Upper lobe of left lung (tissue), 6 donors: ENCODE data around the gene MICAL3. TPM values are rescaled to one million over a fixed set of nuclear protein-coding genes. Genes with fewer than 3 reads are reported as not detected.

Source experiments
- ATAC-seq, 2 donors: fragments of 200-7000 bp; cut with Tn5 transposase; one replicate each; pipeline ENCODE4 v1.9.1; 2022; ENCODE audit warnings: mild to moderate bottlenecking in 2 of 2, moderate library complexity in 2 of 2; ENCODE audit not compliant: low FRiP score in 2 of 2
- DNase-seq, 2 donors: peaks; one replicate each; pipeline ENCODE4 v3.0.0-alpha.2; 2019 to 2020
- H3K27ac ChIP-seq, 4 donors: fragments of 200-600 bp; sonication (generic); one replicate each; pipeline ENCODE4 v1.5.1; 2016 to 2019
- H3K27me3 ChIP-seq, 4 donors: fragments of 200-600 bp; sonication (generic); one replicate each; pipeline ENCODE4 v1.5.1; 2017 to 2019
- H3K36me3 ChIP-seq, 4 donors: fragments of 200-600 bp; sonication (generic); one replicate each; pipeline ENCODE4 v1.5.1; 2016 to 2019
- H3K4me1 ChIP-seq, 4 donors: fragments of 200-600 bp; sonication (generic); one replicate each; pipeline ENCODE4 v1.5.1; 2018 to 2019
- H3K4me3 ChIP-seq, 4 donors: fragments of 200-600 bp; sonication (generic); one replicate each; pipeline ENCODE4 v1.5.1; 2017 to 2019; ENCODE audit warnings: mild to moderate bottlenecking in 2 of 4, moderate library complexity in 1 of 4
- H3K9me3 ChIP-seq, 4 donors: fragments of 200-600 bp; sonication (generic); one replicate each; pipeline ENCODE4 v1.5.1; 2018 to 2019
- CTCF ChIP-seq, 6 experiments: fragments of 450-650 bp in 4 of 6; fragments of 200-600 bp in 2 of 6; sonication (generic) in 2 of 6; IDR thresholded peaks; one replicate each; pipeline ENCODE4 v1.5.1; 2016 to 2019; ENCODE audit warnings: antibody characterized with exemption in 6 of 6
- EP300 ChIP-seq, 4 donors: sonication (generic); formaldehyde crosslinking; IDR thresholded peaks; one replicate each; pipeline ENCODE4 v1.5.1; 2017; ENCODE audit warnings: antibody characterized with exemption in 4 of 4, control low read depth in 2 of 4
- POLR2A ChIP-seq, 4 donors: fragments of 450-650 bp; IDR thresholded peaks; one replicate each; pipeline ENCODE4 v1.5.1; 2016 to 2017; ENCODE audit warnings: antibody characterized with exemption in 4 of 4, mild to moderate bottlenecking in 2 of 4
- POLR2AphosphoS5 ChIP-seq, 2 donors: sonication (generic); formaldehyde crosslinking; IDR thresholded peaks; one replicate each; pipeline ENCODE4 v1.5.1; 2017; ENCODE audit warnings: antibody characterized with exemption in 2 of 2
- WGBS, 2 donors: methylation state at CpG; one replicate each; pipeline ENCODE4 v1.1.5; 2017 to 2018; 5-methylcytosine and 5-hydroxymethylcytosine counted together
- total RNA-seq, 6 donors: library from RNA; depleted of rRNA in 4 of 6; stranded (reverse); fragments of >200 nt in 4 of 6; gene quantifications; one replicate each; pipeline versions ENCODE4 v1.1.0 to v1.2.1, GENCODE V29; 2016 to 2021
- donor health status: DM: no; HTN: no; CAD: no; lungs with moderate emphysema.
- donor health status: DM: no; HTN: yes; CAD: no; lungs with severe emphysema.

MICAL3 gene
- total RNA-seq, 6 donors from 2014 or later = 6.4 to 39.8 (median 23.4) TPM

DNA sequence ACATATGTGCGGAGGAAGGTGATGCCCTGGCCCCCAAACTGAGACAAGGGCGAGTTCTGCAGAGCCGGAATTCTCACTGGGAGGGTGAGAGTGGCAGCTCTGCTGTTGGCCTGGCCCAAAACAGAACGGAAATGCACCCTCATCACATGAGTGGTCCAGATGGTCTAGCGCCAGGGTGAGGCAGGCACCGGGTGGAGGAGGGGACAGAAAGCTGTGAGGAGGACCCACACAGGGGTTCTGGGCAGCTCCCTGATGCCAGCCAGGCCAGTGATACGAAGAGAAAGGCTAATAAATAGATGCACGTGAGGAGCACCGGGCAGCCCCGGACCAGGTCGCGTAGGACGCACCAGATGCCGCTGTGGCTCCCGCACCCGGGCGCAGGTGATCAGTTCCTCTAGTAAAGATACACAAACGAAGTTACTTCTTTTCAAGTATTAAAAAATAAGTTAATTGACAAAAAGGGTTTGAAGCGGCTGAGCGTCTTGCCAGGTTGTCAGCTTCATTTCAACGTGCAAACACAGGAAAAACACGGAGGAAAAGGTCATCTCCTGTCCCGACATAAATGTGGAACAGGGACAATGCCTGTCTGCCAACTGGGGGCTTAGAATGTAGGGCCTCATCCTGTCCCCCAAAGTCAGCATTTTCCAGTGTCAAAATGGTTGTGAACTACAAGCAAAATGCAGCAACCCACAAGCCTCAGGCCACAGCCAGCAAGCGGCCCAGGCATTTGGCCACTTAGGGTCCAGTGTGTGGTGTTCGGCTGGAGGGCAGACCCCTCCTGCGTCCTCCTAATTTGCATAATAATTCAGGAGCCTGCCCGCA is 234.8 kb downstream of the MICAL3 start:
- H3K27me3 ChIP-seq = no peaks in the 10 kb centered on the region
- WGBS, 2 donors = 91 to 93% methylated on average over 26 to 27 of the region's 27 CpGs
- no peak overlapping the region for H3K27ac ChIP-seq
- TF ChIP-seq POLR2A (IDR thresholded peaks at IDR 0.05) (no peak), CTCF (IDR thresholded peaks at IDR 0.05) (no peak), EP300 (IDR thresholded peaks at IDR 0.05) (no peak), POLR2AphosphoS5 (IDR thresholded peaks at IDR 0.05) (no peak)
- H3K9me3 ChIP-seq = no peaks in the 10 kb centered on the region
- H3K4me3 ChIP-seq = no peak overlapping the region
- H3K4me1 ChIP-seq = peaks cover 3 to 17% (median 10%) of the 10 kb centered on the region in 4 donors
- ATAC-seq = no peak
- peaks cover 0 to 30% (median 10%) of the 10 kb centered on the region in 4 donors for H3K36me3 ChIP-seq
- peak in 1 of 2 donors; percentile 74 for DNase-seq

DNA sequence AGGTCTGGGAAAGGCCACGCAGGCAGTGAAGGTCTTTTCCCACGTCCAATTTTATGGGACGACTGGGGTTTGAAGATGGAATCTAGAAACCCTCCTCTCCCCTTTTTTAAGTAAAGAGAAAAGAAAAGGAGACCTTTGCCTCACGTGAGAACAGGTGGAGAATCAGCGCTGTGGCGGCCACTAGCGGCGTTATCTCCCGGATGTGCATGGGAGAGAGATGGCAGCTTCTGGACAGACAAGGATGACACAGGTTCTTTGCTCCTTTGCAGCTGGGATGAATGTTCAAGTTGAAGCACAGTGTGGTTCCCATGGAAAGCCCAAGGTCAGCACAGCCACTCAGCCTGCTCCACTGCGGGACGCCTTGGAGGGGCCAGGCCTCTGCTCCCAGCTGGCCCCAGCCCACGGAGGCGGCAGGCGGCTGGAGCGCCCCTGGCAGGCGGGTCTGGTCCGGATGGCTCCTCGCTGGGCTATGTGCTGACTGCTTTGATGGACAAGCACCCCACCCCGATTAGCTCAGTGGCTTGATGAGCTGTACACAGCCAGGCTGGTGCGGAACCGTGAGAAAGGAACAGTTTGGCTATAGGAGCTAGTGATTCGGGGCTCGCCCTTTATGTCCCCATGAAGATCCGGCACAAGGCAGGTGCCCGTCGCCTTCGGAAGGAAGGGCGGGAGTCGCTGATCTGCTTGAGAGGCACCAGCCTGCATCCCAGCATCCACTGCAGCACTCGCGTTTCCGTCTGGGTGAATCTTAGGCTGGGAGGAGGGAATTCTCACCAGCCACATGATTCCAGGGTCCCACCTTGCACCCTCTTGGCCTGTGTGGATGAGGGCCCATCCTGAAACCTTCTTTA is 235.6 kb downstream of the MICAL3 start:
- no peaks in the 10 kb centered on the region for H3K27me3 ChIP-seq
- peaks cover 0 to 30% (median 10%) of the 10 kb centered on the region in 4 donors for H3K36me3 ChIP-seq
- no peak for TF ChIP-seq EP300 (IDR thresholded peaks at IDR 0.05)
- TF ChIP-seq POLR2A (IDR thresholded peaks at IDR 0.05) = no peak
- TF ChIP-seq CTCF (IDR thresholded peaks at IDR 0.05) = no peak
- no peak for TF ChIP-seq POLR2AphosphoS5 (IDR thresholded peaks at IDR 0.05)
- H3K4me1 ChIP-seq = peaks cover 3 to 17% (median 10%) of the 10 kb centered on the region in 4 donors
- peak in 1 of 2 donors; percentile 73 for DNase-seq
- H3K27ac ChIP-seq = no peak overlapping the region
- no peak overlapping the region for H3K4me3 ChIP-seq
- WGBS, 2 donors = 90 to 96% methylated on average over 26 to 32 of the region's 32 CpGs
- ATAC-seq = no peak
- no peaks in the 10 kb centered on the region for H3K9me3 ChIP-seq

DNA sequence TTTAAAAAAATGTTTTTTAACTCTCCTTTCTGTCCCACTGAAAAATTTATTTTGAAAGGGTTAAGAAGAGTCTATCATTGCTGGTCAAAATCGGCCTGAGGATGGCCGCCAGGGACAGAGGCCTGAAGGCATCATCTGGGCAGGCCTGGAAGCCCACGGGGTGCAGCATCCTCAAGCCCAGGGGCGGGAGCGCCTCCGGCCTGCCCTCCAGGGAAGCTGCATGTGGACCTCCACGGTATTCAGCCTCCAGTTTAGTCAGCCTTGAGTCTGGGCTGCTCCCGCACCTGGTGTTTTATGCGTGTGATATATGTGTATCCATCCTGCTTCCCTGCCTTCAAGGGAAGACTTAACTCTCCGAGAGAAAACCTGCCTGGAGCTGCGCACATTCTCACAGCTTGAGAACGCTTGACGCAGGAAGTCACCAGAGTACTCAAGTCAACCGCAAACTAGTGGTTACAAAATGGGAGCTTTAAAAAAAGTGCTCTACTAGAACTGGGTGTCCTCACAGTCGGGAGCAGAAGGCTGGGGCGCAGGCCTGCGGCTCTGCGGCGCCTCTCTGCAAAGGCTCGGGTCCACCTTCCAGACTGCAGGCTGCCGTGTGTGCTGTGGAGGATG is 236.5 kb downstream of the MICAL3 start:
- H3K4me1 ChIP-seq = peaks cover 3 to 16% (median 10%) of the 10 kb centered on the region in 4 donors
- DNase-seq = no peak
- H3K27me3 ChIP-seq = no peaks in the 10 kb centered on the region
- peak overlapping the region in 1 of 4 donors; percentile 65 for H3K27ac ChIP-seq
- 89 to 92% methylated on average over 20 to 21 of the region's 21 CpGs for WGBS, 2 donors
- no peak overlapping the region for H3K4me3 ChIP-seq
- no peak for TF ChIP-seq POLR2A (IDR thresholded peaks at IDR 0.05)
- TF ChIP-seq POLR2AphosphoS5 (IDR thresholded peaks at IDR 0.05) = no peak
- TF ChIP-seq EP300 (IDR thresholded peaks at IDR 0.05) = no peak
- no peak for TF ChIP-seq CTCF (IDR thresholded peaks at IDR 0.05)
- H3K9me3 ChIP-seq = no peaks in the 10 kb centered on the region
- no peak for ATAC-seq
- peaks cover 0 to 30% (median 10%) of the 10 kb centered on the region in 4 donors for H3K36me3 ChIP-seq

GRCh38 chr22:17787241-17787640 is 237.1 kb downstream of the MICAL3 start:
- H3K4me1 ChIP-seq = peaks cover 3 to 15% (median 11%) of the 10 kb centered on the region in 4 donors
- TF ChIP-seq CTCF (IDR thresholded peaks at IDR 0.05) = no peak
- no peak for TF ChIP-seq POLR2A (IDR thresholded peaks at IDR 0.05)
- TF ChIP-seq EP300 (IDR thresholded peaks at IDR 0.05) = no peak
- no peak for TF ChIP-seq POLR2AphosphoS5 (IDR thresholded peaks at IDR 0.05)
- H3K27me3 ChIP-seq = no peaks in the 10 kb centered on the region
- ATAC-seq (peak in 1 of 2 donors; percentile 25), DNase-seq (no peak)
- H3K36me3 ChIP-seq = peaks cover 0 to 30% (median 10%) of the 10 kb centered on the region in 4 donors
- peak overlapping the region; percentile 40 to 69 (median 54) for H3K27ac ChIP-seq
- no peak overlapping the region for H3K4me3 ChIP-seq
- no peaks in the 10 kb centered on the region for H3K9me3 ChIP-seq
- WGBS, 2 donors = 82% methylated on average over 7 to 8 of the region's 8 CpGs
